ENCODE data around the gene PSMB3.
A peak's percentile ranks its signal among the peaks of the same experiment; 100 is the strongest.
"Not testable (repeated sequence)": the region's sequence is repeated elsewhere in the genome, so short reads cannot be mapped to it uniquely, and the experiment has no call there.

PSMB3 gene

DNA sequence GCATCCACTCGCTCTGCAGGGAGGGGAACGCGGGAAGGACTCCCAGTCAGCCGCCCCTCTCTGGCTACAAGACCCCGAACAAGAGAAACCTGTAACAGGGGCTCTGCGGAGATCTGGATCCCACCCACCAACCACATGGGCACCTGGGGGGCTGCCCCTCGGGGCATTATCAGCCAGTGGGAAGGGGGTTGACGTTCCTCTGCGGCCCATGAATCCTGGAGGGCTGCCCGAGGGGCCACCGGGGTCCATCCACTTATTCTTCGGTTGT lies 2.6 kb upstream of the PSMB3 start:
- no peak for DNase-seq

DNA sequence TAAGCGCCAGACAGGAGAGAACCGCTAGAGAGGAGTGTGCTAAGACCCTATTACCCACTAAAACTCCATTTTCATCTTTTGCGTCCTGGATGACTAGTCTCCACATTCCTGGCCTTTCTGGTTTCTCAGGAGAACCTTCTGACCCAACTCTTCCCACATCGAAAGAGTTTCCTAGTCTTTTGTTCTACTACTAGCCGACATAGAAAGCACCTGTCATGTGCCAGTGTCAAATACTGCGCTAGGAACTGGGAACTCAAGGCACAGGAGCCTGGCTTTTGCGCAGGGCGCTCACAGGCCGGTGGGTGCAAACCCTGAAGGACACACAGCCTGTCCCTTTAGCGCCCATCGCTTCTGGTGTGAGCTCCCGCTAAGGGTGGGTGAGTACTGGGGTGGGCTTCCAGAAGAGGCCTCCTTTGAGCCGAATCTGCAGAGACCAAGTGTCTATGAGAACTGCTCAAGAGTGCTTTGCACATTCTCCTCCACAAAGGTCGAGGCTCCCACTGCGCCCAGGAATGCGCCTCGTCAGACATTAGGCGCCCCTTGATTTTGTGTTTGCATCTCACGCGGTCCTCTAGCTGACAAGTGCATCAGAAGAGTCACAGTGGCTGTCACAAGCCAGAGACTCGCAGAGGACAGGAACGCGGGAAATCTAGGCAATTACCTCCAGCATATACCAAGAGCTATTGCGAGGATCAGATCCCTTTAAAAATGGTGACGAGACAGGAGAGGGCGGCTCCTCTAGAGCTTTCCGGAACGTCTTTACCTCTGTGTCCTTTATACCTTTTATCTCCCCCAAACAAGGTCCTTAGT lies 2.0 kb upstream of the PSMB3 start:
- DNase-seq: peak; percentile 61

DNA sequence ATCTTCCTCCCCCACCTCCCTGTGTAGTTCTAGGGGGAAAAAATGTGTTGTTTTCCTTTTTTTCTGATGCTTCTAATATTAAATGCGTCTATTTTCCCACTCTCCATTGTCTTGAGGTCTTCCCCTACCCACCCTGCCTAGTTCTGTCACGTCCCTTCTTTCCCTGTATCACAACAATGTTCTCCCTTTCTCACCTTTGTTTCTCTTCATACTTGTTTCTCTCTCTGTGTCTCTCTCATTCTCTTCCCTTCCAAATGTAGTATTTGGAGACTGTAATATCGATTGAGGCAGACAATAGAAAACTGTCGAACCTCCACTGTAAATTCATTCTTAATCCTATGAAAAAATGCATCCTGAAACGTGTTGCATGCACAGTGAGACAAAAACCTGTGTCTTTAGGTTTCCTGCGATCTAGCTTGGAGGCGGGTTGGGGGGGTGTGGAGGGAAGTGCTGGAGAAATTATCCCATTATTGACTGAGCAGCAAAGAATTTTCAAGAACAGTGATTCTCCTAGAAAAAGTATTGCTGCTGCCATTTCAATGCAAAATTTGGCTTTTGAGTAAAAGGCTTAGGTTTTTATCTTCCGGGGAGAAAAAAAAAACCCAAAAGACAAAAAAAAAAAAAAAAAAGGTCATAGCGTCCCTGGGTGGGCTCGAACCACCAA lies 1.3 kb upstream of the PSMB3 start:
- DNase-seq: peak; percentile 61

DNA sequence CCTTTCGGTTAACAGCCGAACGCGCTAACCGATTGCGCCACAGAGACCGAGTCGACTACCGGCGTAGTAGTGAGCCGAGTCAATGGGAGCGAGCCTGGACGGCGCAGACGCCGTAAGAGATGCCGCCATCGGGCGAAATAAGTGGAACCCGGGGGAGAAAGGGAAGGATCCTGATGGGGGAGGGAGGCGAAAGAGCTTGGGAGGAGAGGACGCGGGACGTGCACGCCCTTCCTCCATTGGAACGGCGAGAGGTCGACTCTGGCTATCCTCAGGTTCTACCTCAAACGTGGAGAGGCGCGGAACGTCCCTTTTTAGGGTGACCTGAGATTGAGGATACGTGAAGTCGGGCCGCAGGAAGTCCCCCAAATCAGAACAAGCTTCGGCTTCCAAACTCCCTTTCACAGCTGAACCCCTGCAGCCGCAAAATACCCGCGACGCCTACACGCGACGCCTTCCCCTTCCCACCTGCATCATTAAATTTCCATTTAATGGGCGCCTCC lies 683 bp upstream of the PSMB3 start:
- DNase-seq: peak; percentile 74

DNA sequence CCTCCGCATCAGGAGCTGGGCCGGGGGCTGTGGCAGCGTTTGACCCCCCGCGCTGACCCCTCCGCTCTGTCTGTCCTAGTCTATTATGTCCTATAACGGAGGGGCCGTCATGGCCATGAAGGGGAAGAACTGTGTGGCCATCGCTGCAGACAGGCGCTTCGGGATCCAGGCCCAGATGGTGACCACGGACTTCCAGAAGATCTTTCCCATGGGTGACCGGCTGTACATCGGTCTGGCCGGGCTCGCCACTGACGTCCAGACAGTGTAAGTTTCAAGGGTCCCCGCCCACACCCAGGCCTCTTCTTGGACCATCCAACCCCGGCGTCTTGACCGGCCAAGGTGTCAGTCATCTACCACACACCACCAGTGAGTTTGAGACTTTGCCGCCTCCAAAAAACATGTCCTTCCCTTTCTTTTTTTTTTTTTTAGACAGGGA lies 548 bp downstream of the PSMB3 start:
- no peak for DNase-seq

DNA sequence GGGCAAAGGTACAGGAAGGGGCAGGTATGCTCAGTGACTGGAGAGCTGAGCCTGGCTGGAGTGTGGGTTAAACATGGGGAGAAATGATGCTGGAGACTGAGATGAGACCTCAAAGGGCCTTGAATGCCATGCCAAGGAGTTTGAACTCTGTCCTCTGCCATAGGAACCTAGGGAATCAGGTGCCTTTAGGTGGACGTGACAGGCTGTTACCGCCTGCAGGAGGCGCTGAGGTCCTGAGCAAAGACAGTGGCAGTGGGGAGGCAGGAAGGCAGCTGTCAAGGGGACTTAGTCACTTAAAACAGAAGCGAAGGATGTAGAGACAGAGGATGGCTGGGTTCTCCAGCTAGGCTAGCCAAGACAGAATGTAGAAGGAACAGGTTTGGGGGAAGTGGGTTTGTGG lies 9.1 kb downstream of the PSMB3 start:
- DNase-seq: no peak

DNA sequence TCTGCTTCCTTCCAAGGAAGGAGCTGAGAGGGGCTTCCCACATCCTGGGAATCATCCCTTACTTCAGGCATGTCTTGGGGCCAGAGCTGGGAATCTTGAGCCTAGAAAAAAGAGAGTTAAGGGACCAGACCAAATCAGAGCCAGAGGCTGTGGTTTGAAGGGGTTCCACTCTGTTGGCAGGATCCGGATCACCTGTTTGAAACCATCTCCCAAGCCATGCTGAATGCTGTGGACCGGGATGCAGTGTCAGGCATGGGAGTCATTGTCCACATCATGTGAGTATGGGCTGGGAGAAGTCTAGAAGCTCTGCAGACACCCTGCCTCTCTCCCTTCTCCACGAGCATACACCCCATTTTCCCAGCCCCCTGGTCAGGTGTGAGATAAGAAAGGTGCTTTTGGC lies 9.7 kb downstream of the PSMB3 start:
- DNase-seq: no peak

DNA sequence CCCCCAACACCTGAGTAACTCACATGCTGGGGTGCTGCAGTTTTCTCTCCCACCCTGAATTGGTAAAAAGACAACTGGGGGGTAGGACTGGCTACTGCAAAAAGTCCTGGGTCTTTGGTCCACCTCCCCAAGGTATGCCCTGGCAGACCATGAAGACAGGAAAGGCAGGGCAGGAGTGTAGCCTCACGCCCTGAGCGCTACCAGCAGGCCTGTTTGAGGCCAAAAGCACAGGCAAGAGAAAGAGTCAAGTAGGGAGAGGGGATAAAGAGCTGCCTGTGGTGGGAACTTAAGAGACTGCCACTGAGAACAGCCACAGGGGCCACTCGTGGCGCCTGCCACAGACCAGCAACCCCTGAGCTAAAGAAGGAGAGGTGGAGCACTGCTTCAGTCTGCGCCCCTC lies 13.8 kb downstream of the PSMB3 start:
- no peak for DNase-seq

DNA sequence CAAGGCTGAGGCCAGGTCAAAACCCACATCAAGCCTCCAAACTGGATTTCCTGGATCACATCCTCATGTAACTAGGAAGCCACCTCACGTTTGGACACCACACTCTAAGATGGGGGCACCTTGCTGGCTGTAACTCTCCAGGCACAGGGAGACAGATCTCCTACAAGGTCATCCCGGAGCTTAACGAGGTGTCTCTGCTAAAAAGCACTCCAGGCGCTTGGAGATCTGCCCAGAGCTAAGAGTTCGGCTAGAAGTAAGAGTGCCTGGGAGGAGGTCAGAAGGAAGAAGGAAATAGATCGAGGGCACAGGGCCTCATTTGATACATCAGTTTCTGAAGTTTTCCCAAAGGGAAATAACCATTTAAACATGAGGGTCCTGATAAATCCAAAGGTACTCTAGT lies 15.9 kb downstream of the PSMB3 start:
- no peak for DNase-seq

DNA sequence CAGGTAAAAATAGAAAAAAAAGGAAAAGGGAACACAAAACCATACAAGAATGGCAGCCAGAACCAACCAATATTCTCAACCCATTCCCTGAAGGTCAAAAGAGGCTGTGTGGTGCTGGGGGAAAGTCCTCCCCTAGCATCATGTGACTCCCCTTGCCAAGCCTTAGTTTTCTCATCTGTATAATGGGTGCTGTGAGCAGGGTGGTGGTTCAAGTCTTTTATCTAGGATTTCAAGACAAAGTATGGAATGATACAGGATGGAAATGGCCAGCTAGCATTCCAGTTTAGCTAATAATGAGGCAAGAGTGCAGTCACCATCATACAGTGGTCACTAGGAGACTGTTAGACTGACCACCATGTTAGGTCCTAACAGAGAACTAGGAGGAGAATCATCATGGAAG lies 20.7 kb downstream of the PSMB3 start:
- no peak for DNase-seq

DNA sequence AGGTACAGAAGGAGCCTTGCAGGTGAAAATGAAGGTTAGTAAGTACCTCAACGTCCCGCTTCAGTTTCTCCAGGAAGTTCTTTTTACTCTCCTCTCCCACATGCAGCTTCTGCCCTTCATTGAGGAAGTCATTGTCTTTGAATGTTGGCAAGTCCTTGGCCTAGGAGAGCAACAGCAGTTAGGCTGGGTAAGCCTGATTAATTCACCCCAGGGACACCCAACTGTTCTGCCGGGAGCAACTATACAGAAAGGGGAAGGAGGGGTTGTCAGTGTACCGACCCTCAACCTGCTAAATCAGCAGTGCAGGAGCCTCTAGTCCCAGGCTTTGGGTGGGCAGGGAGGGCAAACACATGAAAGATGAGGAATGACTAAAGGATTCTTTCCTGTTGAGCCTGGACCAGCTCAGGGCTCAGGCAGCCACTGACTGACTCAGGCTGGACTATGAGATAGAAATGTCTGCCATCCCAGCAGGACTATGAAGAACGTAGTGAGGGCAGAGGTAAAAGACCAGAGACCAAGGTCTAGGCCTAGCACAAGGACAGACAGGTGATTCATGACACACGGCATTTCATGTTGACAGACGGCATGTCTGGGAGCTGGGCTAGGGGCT lies 25.2 kb downstream of the PSMB3 start:
- no peak for DNase-seq

DNA sequence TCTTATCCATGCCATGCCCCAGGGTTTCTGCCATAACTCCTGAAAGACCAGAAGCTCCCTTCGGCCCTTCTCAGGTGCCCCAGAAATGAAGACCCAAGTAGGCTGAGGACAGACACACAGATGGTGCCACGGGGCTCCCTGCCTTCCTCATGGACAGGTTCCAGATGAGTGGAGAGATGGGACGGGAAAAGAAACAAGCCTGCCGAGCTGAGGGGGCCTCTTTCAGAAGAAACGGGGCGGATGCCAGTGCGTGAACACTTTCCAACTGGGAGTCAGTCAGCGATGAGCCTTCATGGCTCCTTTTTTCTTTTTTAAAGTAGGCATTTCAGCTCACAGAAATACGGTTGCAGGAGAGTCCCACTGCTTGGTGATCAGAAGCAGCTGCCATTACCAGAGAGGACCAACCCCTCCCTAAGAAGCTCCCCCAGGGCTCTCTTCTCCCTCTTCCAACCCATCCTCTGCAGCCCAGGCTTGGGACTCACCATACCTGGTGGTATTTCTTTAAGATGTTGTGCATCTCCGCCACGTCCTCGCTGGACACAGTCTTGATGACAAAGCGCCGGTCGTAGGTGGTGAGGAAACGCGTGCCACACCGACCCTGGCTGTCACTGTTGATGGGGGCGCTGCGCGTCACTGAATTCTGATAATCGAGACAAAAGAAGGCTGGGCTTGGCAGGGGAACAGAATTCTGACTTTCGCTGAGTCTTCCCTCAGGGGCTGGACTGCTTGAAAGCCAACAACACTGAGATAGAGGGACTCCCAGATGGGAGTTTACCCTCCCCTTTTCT lies 27.6 kb downstream of the PSMB3 start:
- DNase-seq: no peak

DNA sequence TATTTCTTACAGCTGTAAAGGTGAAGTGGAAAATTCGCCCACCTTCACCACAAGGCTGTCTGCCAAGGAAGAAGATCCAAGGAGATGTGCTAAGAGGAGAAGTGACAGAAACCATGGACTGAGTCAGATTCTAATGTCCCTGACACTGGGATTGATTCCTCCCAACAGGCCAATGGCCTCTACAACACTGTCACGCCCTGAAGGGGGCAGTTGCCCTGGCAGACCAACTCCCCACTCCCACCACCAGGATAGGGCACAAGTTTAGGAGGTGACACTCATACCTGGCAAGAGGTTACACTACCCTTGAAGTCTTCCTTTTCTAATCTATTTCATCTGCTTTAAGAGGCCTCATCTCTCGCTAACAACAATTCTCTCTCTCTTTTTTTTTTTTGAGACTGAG lies 30.7 kb downstream of the PSMB3 start:
- DNase-seq: no peak

DNA sequence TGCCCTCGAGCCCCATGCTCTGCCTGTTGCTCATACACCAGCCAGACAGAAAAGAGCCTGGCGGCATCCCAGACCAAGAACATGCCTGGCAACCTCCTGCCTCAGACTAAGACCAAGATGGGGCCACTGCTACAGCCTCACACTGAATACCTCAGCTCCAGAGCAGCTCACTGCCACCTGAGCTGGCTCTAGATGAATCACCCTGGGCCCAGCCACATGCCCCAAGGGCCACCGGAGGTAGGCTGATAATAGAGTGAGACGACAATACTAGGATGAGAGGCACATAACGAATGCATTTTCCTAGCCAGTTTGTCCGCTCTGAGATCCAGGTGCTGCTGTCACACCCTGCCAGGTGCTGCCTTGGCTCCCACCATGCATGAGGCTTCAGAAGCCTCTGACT lies 33.8 kb downstream of the PSMB3 start:
- no peak for DNase-seq

DNA sequence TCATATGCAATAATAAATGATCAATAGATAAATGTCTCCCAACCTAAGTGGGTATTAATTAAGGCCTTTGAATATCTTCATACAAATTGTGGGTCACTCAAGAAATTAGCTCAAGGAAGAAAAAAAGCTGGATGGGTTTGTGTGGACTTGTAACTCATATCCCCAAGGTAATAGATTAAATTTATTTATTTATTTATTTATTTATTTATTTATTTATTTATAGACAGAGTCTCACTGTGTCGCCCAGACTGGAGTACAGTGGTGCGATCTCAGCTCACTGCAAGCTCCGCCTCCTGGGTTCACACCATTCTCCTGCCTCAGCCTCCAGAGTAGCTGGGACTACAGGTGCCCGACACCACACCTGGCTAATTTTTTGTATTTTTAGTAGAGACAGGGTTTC lies 35.5 kb downstream of the PSMB3 start:
- not testable (repeated sequence) for DNase-seq

DNA sequence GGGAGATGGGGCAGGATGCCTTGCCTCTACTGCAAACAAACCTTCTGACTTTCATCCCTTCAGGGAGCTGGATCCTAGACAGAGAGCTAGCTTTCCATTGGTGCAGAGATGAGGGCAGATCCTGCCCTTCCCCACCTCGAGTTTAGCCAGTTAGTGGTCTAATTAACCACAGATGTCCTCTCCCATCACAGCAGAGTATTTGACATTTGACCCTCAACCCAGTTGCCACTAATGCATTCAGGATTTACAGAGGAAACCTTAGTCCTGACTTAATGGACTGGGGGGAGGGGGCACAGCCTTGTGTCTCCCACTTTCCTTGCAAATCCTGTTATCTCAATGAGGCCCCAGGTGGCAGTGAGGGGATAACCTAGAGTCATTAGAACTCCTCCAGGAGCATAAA lies 36.6 kb downstream of the PSMB3 start:
- no peak for DNase-seq

DNA sequence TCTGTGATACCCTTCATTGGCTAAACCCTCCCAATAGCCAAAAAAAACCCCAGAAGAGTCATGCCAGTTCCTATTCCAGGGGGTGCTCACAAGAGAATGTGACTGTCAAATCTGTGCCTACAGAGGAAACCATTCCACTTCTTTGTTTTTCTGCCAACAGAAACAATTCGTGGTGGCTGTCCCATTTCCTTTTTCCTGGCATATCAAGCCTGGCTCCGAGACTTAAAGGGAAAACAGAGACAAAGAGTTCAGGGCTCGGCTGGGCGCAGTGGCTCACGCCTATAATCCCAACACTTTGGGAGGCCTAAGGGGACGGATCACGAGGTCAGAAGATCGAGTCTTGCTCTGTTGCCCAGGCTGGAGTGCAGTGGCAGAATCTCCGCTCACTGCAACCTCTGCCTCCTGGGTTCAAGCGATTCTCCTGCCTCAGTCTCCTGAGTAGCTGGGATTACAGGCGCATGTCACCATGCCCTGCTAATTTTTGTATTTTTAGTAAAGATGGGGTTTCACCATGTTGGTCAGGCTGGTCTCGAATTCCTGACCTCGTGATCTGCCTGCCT lies 37.7 kb downstream of the PSMB3 start:
- DNase-seq: not testable (repeated sequence)

DNA sequence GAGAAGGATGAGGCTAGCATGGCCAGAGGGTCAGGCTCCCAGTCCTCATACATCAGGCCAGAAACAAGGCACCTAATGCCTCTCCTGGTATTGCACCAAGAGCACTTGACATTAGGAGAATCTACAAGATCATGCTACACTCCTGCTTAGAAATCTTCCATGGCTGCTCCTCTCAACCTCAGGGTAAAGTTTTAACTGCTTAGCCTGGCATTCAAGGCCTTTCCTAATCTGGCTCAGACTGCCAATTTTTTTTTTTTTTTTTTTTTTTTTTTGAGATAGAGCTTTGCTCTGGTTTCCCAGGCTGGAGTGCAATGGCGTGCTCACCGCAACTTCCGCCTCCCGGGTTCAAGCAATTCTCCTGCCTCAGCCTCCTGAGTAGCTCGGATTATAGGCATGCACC lies 38.6 kb downstream of the PSMB3 start:
- no peak for DNase-seq

DNA sequence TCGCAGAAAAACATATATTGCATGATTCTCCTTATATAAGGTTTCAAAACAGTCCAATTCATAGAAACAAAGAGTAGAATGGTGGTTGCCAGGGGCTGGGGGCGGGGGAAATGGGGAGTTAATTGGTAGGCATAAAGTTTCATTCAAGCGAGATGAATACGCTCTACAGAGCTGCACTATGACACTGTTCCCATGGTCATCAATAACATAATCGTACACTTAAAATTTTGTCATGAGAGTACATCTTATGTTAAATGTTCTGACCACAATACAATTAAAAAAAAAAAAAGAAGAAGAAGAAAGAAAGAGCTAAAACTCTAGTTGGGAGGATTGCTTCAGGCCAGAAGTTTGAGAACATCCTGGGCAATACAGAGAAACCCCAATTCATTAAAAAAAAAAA lies 41.7 kb downstream of the PSMB3 start:
- DNase-seq: no peak

DNA sequence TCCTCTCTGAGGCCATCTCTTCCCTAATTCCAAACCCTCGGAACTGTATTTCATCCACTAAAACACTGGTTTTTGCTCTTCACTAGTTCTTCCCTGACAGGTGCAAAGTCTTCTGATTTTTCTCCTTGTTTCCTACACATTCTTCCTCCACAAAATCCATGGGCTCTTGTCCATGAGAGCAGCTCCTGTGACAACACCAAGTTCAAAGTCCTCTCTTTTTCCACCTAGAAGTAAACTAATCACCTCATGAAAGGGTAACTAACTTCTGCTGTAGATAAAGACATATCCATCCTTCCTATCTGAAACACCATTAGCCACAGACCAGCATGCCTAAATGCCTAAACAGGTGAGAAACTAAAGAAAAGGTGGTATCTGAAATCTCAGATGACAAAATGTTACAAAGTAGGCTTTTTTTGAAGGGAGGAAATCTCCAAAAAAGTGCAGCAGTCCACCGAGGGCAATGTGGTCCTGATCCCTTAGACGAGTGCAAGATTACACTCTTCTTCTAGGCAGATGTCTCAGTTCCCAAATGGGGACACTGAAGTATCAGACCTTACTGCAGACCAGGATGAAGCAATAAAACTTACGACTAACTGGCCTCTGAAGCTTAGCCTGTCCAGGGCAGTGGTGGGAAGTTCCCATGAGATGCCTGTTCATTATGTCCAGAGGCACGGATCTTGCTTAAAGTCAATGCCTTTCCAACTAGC lies 44.1 kb downstream of the PSMB3 start:
- no peak for DNase-seq

DNA sequence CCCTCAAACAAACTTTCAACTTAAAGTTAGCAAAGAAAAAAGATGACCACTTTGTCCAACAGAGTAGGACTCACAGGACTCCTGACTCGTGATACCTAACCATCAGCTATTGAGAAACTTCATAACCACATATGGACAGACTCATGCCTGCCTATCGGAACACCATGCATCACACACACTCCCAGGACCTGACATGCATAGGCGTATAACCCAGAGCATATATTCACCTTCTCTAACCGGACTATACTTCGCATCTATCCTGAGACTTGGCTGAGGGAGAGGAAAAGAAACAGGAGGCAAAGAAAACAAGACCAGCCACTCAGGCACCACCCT lies 44.6 kb downstream of the PSMB3 start:
- DNase-seq: no peak

DNA sequence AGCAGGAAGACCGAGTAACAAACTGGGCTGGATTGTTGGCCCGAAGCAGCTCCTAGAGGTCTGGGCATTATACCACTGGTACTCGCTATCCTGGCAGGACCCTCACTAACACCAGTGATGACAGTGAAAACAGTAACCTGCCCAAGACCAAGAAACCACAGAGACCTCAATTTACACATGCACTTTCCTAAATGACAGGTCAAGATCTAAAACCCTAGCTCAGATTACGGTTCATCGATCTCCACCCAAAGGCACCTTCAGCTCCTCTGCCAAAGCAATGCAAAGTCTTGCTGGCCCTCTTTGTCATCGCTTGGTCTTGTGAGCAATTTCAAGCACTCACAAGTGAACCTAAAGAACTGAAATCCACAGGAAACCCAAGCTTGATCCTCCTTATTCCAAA lies 45.3 kb downstream of the PSMB3 start:
- DNase-seq: no peak

Measured in NCI-H748 treated with DMSO at 0.1 percent for 48 hours (cell line).